Mesendoderm (in vitro differentiated cells): Measurements from ENCODE around the gene CXCR6.

Source experiments
- DNase-seq: peaks from one replicate; pipeline ENCODE4 v3.0.0; 2013
- H2AK5ac ChIP-seq: 2 replicates; pipeline ENCODE4 v1.6.1; 2013; ENCODE audit warnings: low read length, inconsistent platforms
- H2BK120ac ChIP-seq: 2 replicates; pipeline ENCODE4 v1.6.1; 2013; ENCODE audit warnings: low read depth, mild to moderate bottlenecking, low read length, moderate library complexity, mixed read lengths
- H2BK15ac ChIP-seq: replicated peaks from 2 replicates; pipeline ENCODE4 v1.6.1; 2013; ENCODE audit warnings: low read depth, mild to moderate bottlenecking, moderate library complexity
- H2BK5ac ChIP-seq: 2 replicates; pipeline ENCODE4 v1.6.1; 2013; ENCODE audit warnings: low read length, inconsistent platforms
- H3K18ac ChIP-seq: 2 replicates; pipeline ENCODE4 v1.6.1; 2013; ENCODE audit warnings: mild to moderate bottlenecking, low read length, mixed read lengths
- H3K23ac ChIP-seq: one replicate; pipeline ENCODE4 v1.6.1; 2013; ENCODE audit warnings: low read length
- H3K27ac ChIP-seq: 2 replicates; pipeline ENCODE4 v1.5.1; 2013; ENCODE audit warnings: low read depth, mild to moderate bottlenecking, inconsistent platforms, low read length, moderate library complexity
- H3K27me3 ChIP-seq: 2 replicates; pipeline ENCODE4 v1.6.1; 2013; ENCODE audit warnings: low read length, control low read depth, mild to moderate bottlenecking, inconsistent platforms; ENCODE audit not compliant: insufficient read depth, poor library complexity
- H3K36me3 ChIP-seq: 2 replicates; pipeline ENCODE4 v1.6.1; 2013; ENCODE audit warnings: low read length, inconsistent platforms; ENCODE audit not compliant: control insufficient read depth, insufficient read depth
- H3K4ac ChIP-seq: one replicate; pipeline ENCODE4 v1.6.1; 2013; ENCODE audit warnings: low read depth, mild to moderate bottlenecking, low read length, moderate library complexity
- H3K4me1 ChIP-seq: 2 replicates; pipeline ENCODE4 v1.6.1; 2013; ENCODE audit warnings: low read depth, low read length, inconsistent platforms; ENCODE audit not compliant: control insufficient read depth
- H3K4me2 ChIP-seq: 2 replicates; pipeline ENCODE4 v1.6.1; 2013; ENCODE audit warnings: low read length
- H3K4me3 ChIP-seq: 2 replicates; pipeline ENCODE4 v1.5.1; 2013; ENCODE audit warnings: mild to moderate bottlenecking, low read length
- H3K56ac ChIP-seq: one replicate; pipeline ENCODE4 v1.6.1; 2013; ENCODE audit warnings: low read length
- H3K79me1 ChIP-seq: 2 replicates; pipeline ENCODE4 v1.6.1; 2013; ENCODE audit warnings: low read length, inconsistent platforms
- H3K79me2 ChIP-seq: 2 replicates; pipeline ENCODE4 v1.6.1; 2013; ENCODE audit warnings: mild to moderate bottlenecking, low read length; ENCODE audit not compliant: control insufficient read depth, insufficient read depth
- H3K9ac ChIP-seq: 2 replicates; pipeline ENCODE4 v1.6.1; 2013; ENCODE audit warnings: low read length, inconsistent platforms
- H4K5ac ChIP-seq: one replicate; pipeline ENCODE4 v1.6.1; 2013; ENCODE audit warnings: low read length
- H4K8ac ChIP-seq: one replicate; pipeline ENCODE4 v1.6.1; 2013; ENCODE audit warnings: low read depth, mild to moderate bottlenecking, control low read depth, low read length, moderate library complexity
- WGBS: extraction: QIAGEN DNeasy Blood & Tissue Kit; methylation state at CpG from one replicate; pipeline ENCODE4 v1.1.7; 2013; ENCODE audit warnings: low lambda C conversion rate, missing lambda C conversion rate; ENCODE audit not compliant: insufficient coverage; ENCODE audit errors: extremely low coverage; 5-methylcytosine and 5-hydroxymethylcytosine counted together

The CXCR6 gene

DNA sequence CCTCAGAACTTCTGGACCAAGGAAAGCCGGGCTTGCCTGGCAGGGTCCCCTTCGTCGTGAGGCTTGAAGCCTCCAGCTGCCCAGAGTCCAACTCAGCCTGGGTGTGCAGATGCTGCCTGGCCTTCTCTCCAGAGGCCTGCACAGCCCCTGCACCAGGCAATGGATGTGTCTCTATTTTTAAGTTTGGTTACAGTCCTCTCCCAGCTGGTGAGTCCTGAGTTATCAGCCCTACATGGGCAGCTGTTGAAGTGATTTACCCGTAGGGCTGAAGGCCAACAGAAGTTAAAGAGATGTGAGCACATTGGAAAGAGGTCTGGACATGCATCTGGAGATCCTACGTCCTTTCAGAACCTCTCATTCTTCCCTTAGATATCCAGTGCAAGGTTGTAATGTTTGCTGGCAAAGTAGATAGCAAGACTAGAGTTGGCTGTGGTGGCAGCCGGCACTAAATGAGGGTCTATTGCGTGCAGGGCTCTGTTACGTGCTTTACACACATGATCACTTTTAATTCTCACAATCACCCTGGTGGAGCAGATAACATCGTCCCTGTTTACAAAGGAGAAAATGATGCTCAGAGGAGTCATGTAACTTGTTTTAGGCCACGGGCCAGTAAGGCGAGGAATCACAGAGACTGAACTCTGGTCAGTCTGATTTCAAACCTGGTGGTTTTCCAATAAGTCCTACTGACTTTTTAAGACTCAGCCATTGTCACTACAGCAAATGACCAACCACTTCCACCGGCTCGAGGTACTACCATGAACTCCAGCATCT is 42.5 kb downstream of the CXCR6 start:
- H3K27ac ChIP-seq, result no peak overlapping the region

DNA sequence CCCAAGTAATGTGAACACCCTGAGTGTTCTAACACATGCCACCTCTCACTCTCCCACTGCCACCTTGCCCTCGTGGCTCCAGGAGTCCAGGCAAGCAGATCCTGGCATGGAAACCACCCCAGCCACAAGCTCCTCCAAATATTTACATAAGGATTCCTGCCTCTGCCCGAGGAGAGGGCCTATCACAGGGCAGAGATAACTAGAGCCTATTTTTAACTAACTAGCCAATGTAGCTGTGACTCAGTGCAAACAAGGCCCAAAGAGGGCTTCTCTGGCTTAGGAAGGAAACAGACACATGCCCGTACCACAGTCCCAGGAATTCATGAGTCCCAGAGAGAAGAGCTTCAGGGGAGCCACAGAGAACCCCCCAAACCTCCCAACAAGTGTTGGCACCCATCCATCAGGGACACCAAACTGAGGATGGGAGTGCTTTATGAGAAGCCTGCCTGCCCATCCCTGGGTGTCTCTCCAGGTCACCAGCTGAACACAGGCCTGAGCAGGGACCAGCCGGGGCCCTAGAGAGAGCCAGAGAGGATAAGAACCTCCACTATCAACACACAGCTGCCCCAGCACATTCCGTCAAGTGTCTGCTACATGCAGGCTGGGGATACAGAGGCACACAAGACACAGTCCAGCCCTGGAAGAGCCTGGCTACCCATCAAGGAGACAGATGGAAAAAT is 43.2 kb downstream of the CXCR6 start:
- no peak overlapping the region for H3K27ac ChIP-seq
- H3K4me1 ChIP-seq, result peaks cover 5% of the 10 kb centered on the region
- no peak overlapping the region for H3K4me3 ChIP-seq
- no CpG with 5 or more reads among the region's 5 CpGs for WGBS
- no peak overlapping the region for H3K4me2 ChIP-seq
- H3K23ac ChIP-seq, result no peak overlapping the region
- H2BK5ac ChIP-seq, result no peak overlapping the region
- no peak for DNase-seq
- no peak overlapping the region for H4K8ac ChIP-seq
- peaks cover 5% of the 10 kb centered on the region for H3K79me2 ChIP-seq
- no peak overlapping the region for H4K5ac ChIP-seq
- H3K18ac ChIP-seq, result no peak overlapping the region
- H2BK15ac ChIP-seq, result no peak overlapping the region
- H3K9ac ChIP-seq, result no peak overlapping the region
- peaks cover 8% of the 10 kb centered on the region for H3K79me1 ChIP-seq
- H3K36me3 ChIP-seq, result no peaks in the 10 kb centered on the region
- H2BK120ac ChIP-seq, result no peak overlapping the region
- H2AK5ac ChIP-seq, result no peak overlapping the region
- H3K4ac ChIP-seq, result no peak overlapping the region
- H3K27me3 ChIP-seq, result no peaks in the 10 kb centered on the region
- H3K56ac ChIP-seq, result peak overlapping the region; percentile 22

More for the DNA sequence above, 42.5 kb downstream of the CXCR6 start:
- Histone ChIP-seq H3K79me1 (peaks cover 5% of the 10 kb centered on the region), H3K4ac (no peak overlapping the region), H3K23ac (no peak overlapping the region), H2BK120ac (no peak overlapping the region), H3K18ac (no peak overlapping the region), H3K56ac (no peak overlapping the region), H2BK5ac (no peak overlapping the region), H3K27me3 (no peaks in the 10 kb centered on the region), H2AK5ac (no peak overlapping the region), H2BK15ac (no peak overlapping the region), H4K5ac (no peak overlapping the region), H4K8ac (no peak overlapping the region), H3K79me2 (peaks cover 5% of the 10 kb centered on the region), H3K4me2 (no peak overlapping the region), H3K36me3 (no peaks in the 10 kb centered on the region), H3K4me3 (no peak overlapping the region), H3K9ac (no peak overlapping the region), H3K4me1 (peaks cover 5% of the 10 kb centered on the region)
- DNase-seq, result no peak
- WGBS, result no CpG with 5 or more reads among the region's 13 CpGs

DNA sequence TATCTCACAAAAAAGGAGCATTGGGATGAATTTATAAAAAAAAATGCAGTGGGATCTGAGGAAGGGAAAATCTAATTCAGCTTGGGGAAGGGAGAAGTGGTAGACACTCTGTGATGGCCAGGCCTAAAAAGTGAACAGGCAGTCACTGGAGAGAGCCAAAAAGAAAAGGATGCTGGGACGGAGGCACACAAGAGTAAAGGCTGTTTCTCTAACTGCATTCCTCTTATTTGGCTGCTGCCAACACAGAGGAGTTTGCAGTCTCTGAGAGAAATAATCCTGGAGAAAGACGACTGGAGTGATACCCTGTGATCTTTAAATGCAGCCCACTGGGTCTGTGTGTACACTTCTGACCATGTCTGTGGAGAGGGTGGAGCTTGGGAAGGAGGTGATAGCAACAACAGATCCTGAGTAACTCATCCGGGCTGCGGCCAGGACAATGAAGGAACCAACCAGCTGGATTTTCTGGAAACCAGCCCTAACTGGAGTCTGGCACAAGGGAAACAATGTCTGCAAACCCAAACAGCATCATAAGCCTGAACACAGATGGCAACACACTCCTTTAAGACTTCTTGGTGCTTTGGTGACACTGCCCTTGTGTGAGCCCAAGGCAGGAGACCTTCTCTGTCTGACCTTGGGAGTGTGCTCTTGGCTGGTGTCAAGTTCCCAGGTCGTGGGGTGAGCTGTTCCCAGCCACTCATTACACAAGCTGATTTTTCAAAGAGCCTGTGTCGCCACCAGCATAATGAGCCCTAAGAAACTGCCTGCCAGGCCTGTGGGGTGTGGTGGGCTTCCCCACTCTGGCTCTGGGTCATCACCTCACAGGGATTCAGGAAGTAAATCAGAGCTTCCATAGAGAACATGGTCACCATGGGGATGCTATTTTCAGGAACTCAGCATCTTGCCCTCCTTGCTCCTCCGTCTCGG is 44.4 kb downstream of the CXCR6 start:
- H3K4ac ChIP-seq, result no peak overlapping the region
- H4K8ac ChIP-seq, result no peak overlapping the region
- no peak overlapping the region for H4K5ac ChIP-seq
- H3K9ac ChIP-seq, result no peak overlapping the region
- no peaks in the 10 kb centered on the region for H3K27me3 ChIP-seq
- no peak overlapping the region for H2BK15ac ChIP-seq
- H3K79me1 ChIP-seq, result peaks cover 9% of the 10 kb centered on the region
- H3K36me3 ChIP-seq, result no peaks in the 10 kb centered on the region
- no peak overlapping the region for H3K18ac ChIP-seq
- no peak overlapping the region for H3K4me3 ChIP-seq
- H2BK5ac ChIP-seq, result no peak overlapping the region
- no peak overlapping the region for H3K56ac ChIP-seq
- peaks cover 5% of the 10 kb centered on the region for H3K4me1 ChIP-seq
- no peak overlapping the region for H3K4me2 ChIP-seq
- H3K27ac ChIP-seq, result no peak overlapping the region
- peaks cover 5% of the 10 kb centered on the region for H3K79me2 ChIP-seq
- no peak overlapping the region for H3K23ac ChIP-seq
- no peak overlapping the region for H2AK5ac ChIP-seq
- H2BK120ac ChIP-seq, result no peak overlapping the region
- WGBS, result no CpG with 5 or more reads among the region's 8 CpGs
- no peak for DNase-seq

DNA sequence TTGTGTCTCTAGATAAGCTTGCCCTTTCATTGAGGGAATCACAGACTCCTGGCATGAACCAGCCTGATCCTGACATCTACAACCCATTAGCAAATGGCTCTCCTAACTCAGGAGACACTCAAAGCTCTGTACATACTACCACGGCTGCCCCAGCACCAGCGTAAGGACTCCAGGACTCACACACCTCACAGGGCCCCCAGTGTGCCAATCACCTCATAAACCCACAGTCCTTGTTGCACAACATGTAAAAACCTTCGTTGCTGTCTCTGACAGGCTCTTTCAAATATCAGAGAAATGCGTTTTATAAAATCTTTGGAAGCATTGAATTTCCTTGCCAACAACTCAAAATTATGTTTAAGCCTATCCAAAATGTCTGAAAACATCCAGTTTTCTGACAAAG is 45.1 kb downstream of the CXCR6 start:
- Histone ChIP-seq H3K4me3 (no peak overlapping the region), H2BK5ac (no peak overlapping the region), H3K18ac (no peak overlapping the region), H3K36me3 (no peaks in the 10 kb centered on the region), H3K4me1 (peaks cover 7% of the 10 kb centered on the region), H3K9ac (no peak overlapping the region), H3K4ac (no peak overlapping the region), H3K79me2 (peaks cover 5% of the 10 kb centered on the region), H3K27ac (no peak overlapping the region), H2AK5ac (no peak overlapping the region), H2BK120ac (no peak overlapping the region), H2BK15ac (no peak overlapping the region), H3K56ac (no peak overlapping the region), H3K27me3 (no peaks in the 10 kb centered on the region), H3K79me1 (peaks cover 9% of the 10 kb centered on the region), H3K4me2 (no peak overlapping the region), H4K5ac (no peak overlapping the region), H3K23ac (no peak overlapping the region), H4K8ac (no peak overlapping the region)
- DNase-seq, result no peak
- WGBS, result no CpG with 5 or more reads among the region's 4 CpGs

DNA sequence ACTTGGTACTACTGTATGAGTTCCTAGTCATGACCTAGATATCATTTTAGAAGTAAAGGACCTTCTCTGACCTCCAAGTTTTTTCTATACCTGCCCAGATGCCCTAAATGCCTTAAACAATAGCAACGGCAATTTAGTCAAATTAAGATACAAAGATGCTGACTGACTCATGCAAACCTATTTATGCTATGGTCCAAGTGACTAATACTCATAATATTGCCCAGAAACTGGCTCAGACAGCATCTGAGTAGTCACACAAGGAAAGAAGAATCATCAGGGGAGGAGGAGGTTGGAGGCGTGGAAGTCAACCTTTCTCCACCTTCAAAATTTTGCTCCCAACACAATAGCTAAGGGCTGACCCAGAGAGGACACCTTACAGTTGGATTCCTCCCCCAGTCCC is 45.5 kb downstream of the CXCR6 start:
- H3K23ac ChIP-seq, result no peak overlapping the region
- no peak overlapping the region for H3K56ac ChIP-seq
- no peak overlapping the region for H3K18ac ChIP-seq
- no peak overlapping the region for H4K8ac ChIP-seq
- H3K27me3 ChIP-seq, result no peaks in the 10 kb centered on the region
- peaks cover 9% of the 10 kb centered on the region for H3K4me1 ChIP-seq
- no peak overlapping the region for H4K5ac ChIP-seq
- H3K79me1 ChIP-seq, result peaks cover 11% of the 10 kb centered on the region
- H2BK15ac ChIP-seq, result no peak overlapping the region
- no peak overlapping the region for H2AK5ac ChIP-seq
- DNase-seq, result no peak
- H3K27ac ChIP-seq, result no peak overlapping the region
- no CpG with 5 or more reads among the region's 2 CpGs for WGBS
- no peak overlapping the region for H3K4me2 ChIP-seq
- H3K36me3 ChIP-seq, result no peaks in the 10 kb centered on the region
- H2BK120ac ChIP-seq, result no peak overlapping the region
- no peak overlapping the region for H3K9ac ChIP-seq
- no peak overlapping the region for H2BK5ac ChIP-seq
- H3K4ac ChIP-seq, result no peak overlapping the region
- H3K4me3 ChIP-seq, result no peak overlapping the region
- H3K79me2 ChIP-seq, result peaks cover 5% of the 10 kb centered on the region
